A549 (cell line): ENCODE measurements around the gene STAT4. TPM values are rescaled to one million over a fixed set of nuclear protein-coding genes. Genes with fewer than 3 reads are reported as not detected.

ENCODE experiments used
- ATAC-seq, 2 experiments: fragments of 200-7000 bp in 1 of 2; fragments of >200 bp in 1 of 2; cut with Nextera tagmentation in 1 of 2; cut with Tn5 transposase in 1 of 2; 3 replicates each; pipeline versions ENCODE4 v1.8.0 to v1.9.1; 2018 to 2020; ENCODE audit warnings: mild to moderate bottlenecking in 1 of 2, moderate library complexity in 1 of 2
- CTCF ChIA-PET: fragments of 300-600 bp; sonication (Branson Sonifier 250); formaldehyde crosslinking; extraction: SDS; loops from one replicate; lab custom pipeline; 2021; ENCODE audit warnings: antibody characterized with exemption, inconsistent platforms; lab: Yijun Ruan, JAX
- POLR2A ChIA-PET: fragments of 350-600 bp; formaldehyde crosslinking; extraction: SDS; loops from one replicate; lab custom pipeline; 2021; ENCODE audit warnings: antibody characterized with exemption, inconsistent platforms; lab: Yijun Ruan, JAX
- DNase-seq, 2 experiments: peaks; one replicate each; pipeline versions ENCODE4 v3.0.0 to v3.0.0-alpha.2; 2011 to 2016; ENCODE audit warnings: low read depth in 1 of 2, low spot score in 1 of 2
- FAIRE-seq: peaks from 2 replicates; lab custom pipeline; 2011; peaks lifted over from hg19 to GRCh38; lab: Jason Lieb, UNC
- H3K27ac ChIP-seq, 2 experiments: fragments of >200 bp; sonication (Bioruptor Twin); formaldehyde crosslinking; 3 replicates each; pipeline ENCODE4 v1.5.1; 2016 to 2017
- H3K4me1 ChIP-seq: fragments of >200 bp; sonication (Bioruptor Twin); formaldehyde crosslinking; 3 replicates; pipeline ENCODE4 v1.6.1; 2016
- H3K4me2 ChIP-seq: fragments of >200 bp; sonication (Bioruptor Twin); formaldehyde crosslinking; 3 replicates; pipeline ENCODE4 v1.6.1; 2016
- H3K4me3 ChIP-seq: fragments of >200 bp; sonication (Bioruptor Twin); formaldehyde crosslinking; 3 replicates; pipeline ENCODE4 v1.5.1; 2016
- H3K9me3 ChIP-seq: fragments of >200 bp; sonication (Bioruptor Twin); formaldehyde crosslinking; 3 replicates; pipeline ENCODE4 v1.6.1; 2016
- BHLHE40 ChIP-seq: IDR thresholded peaks from 2 replicates; pipeline ENCODE4 v1.6.1; 2012; ENCODE audit warnings: low read depth, low read length, inconsistent platforms
- CBX2 ChIP-seq: fragments of 200-600 bp; sonication (generic); IDR thresholded peaks from 2 replicates; pipeline ENCODE4 v1.6.1; 2016; ENCODE audit warnings: low read depth, mild to moderate bottlenecking, borderline replicate concordance
- CEBPB ChIP-seq, 2 experiments: fragments of >200 bp in 1 of 2; sonication (Bioruptor Twin) in 1 of 2; formaldehyde crosslinking in 1 of 2; IDR thresholded peaks; 2 replicates each; pipeline ENCODE4 v1.6.1; 2012 to 2016
- CTCF ChIP-seq: fragments of >200 bp; sonication (Bioruptor Twin); formaldehyde crosslinking; IDR thresholded peaks from 3 replicates; pipeline ENCODE4 v1.5.1; 2016
- EHF ChIP-seq: fragments of 250-450 bp; sonication (Bioruptor Pico); IDR thresholded peaks from 2 replicates; pipeline ENCODE4 v1.5.0; 2020; ENCODE audit warnings: mild to moderate bottlenecking
- ELK1 ChIP-seq: fragments of 150-350 bp; IDR thresholded peaks from 2 replicates; pipeline ENCODE4 v1.6.1; 2014; ENCODE audit warnings: low read depth, mild to moderate bottlenecking, low read length
- HEYL ChIP-seq: fragments of 250-450 bp; sonication (Bioruptor Pico); IDR thresholded peaks from 2 replicates; pipeline ENCODE4 v1.8.0; 2021; ENCODE audit warnings: mild to moderate bottlenecking, moderate library complexity
- HMGXB4 ChIP-seq: fragments of 250-450 bp; sonication (Bioruptor Pico); IDR thresholded peaks from 2 replicates; pipeline ENCODE4 v1.5.0; 2021; ENCODE audit warnings: mild to moderate bottlenecking, moderate library complexity, borderline replicate concordance
- HOXA7 ChIP-seq: fragments of 250-450 bp; sonication (Bioruptor Pico); IDR thresholded peaks from 2 replicates; pipeline ENCODE4 v1.5.0; 2020; ENCODE audit warnings: mild to moderate bottlenecking, moderate library complexity
- HOXB5 ChIP-seq: fragments of 250-450 bp; sonication (Bioruptor Pico); IDR thresholded peaks from 2 replicates; pipeline ENCODE4 v1.5.0; 2020; ENCODE audit warnings: mild to moderate bottlenecking, moderate library complexity
- JUN ChIP-seq, 2 experiments: fragments of >200 bp; sonication (Bioruptor Twin); formaldehyde crosslinking; IDR thresholded peaks; 2 replicates in 1 of 2; 3 replicates in 1 of 2; pipeline ENCODE4 v1.6.1; 2016 to 2017
- JUNB ChIP-seq: fragments of >200 bp; sonication (Bioruptor Twin); formaldehyde crosslinking; IDR thresholded peaks from 2 replicates; pipeline ENCODE4 v1.6.1; 2016
- KDM1A ChIP-seq: fragments of 200-600 bp; sonication (generic); IDR thresholded peaks from 2 replicates; pipeline ENCODE4 v1.6.1; 2016; ENCODE audit warnings: low read depth, mild to moderate bottlenecking
- MAX ChIP-seq: IDR thresholded peaks from 2 replicates; pipeline ENCODE4 v1.6.1; 2012
- PBX3 ChIP-seq: IDR thresholded peaks from 2 replicates; pipeline ENCODE4 v1.6.1; 2012
- POLR2A ChIP-seq: IDR thresholded peaks from 2 replicates; pipeline ENCODE4 v1.6.1; 2012; ENCODE audit warnings: mild to moderate bottlenecking, low read length
- POLR2AphosphoS2 ChIP-seq: conservative IDR thresholded peaks from 2 replicates; pipeline ENCODE4 v1.6.1; 2012; ENCODE audit warnings: low read length, improper control_type of control experiment, inconsistent platforms
- RARB ChIP-seq: fragments of 250-450 bp; sonication (Bioruptor Pico); IDR thresholded peaks from 2 replicates; pipeline ENCODE4 v1.8.0; 2021; ENCODE audit warnings: mild to moderate bottlenecking, moderate library complexity
- SREBF2 ChIP-seq: fragments of 450-650 bp; IDR thresholded peaks from 2 replicates; pipeline ENCODE4 v1.6.1; 2014; ENCODE audit warnings: mild to moderate bottlenecking, moderate library complexity
- TFCP2L1 ChIP-seq: fragments of 250-450 bp; sonication (Bioruptor Pico); IDR thresholded peaks from 2 replicates; pipeline ENCODE4 v1.5.0; 2021; ENCODE audit warnings: mild to moderate bottlenecking
- ZFP36 ChIP-seq: fragments of 450-650 bp; IDR thresholded peaks from 2 replicates; pipeline ENCODE4 v1.6.1; 2014; ENCODE audit warnings: borderline replicate concordance; ENCODE audit not compliant: partially characterized antibody
- ZNF302 ChIP-seq: fragments of 250-450 bp; sonication (Bioruptor Pico); IDR thresholded peaks from 2 replicates; pipeline ENCODE4 v1.9.0; 2021; ENCODE audit warnings: inconsistent platforms, mild to moderate bottlenecking, moderate library complexity
- WGBS: methylation state at CpG from one replicate; pipeline ENCODE4 v1.1.6; 2017; ENCODE audit errors: missing lambda C conversion rate; 5-methylcytosine and 5-hydroxymethylcytosine counted together
- polyA plus RNA-seq, 4 experiments: library from polyadenylated mRNA; depleted of rRNA in 3 of 4; stranded (reverse); fragments of >200 nt; fragmentation: RNase III in 1 of 4; extraction: RNeasy Plus Mini Kit Qiagen cat#74134 plus additional on column Dnase treatment in 1 of 4; gene quantifications; 2 replicates in 3 of 4; 3 replicates in 1 of 4; pipeline ENCODE4 v1.2.3, GENCODE V29; 2011 to 2017

STAT4 gene
- polyA plus RNA-seq, 2 of the 4 experiments (the other 2 are of a cell fraction) = 11.6 to 34.4 TPM

GRCh38 chr2:191187105-191187829 lies 36.5 kb upstream of the STAT4 start:
- TF ChIP-seq HOXB5 (no peak), BHLHE40 (no peak), POLR2AphosphoS2 (no peak), KDM1A (no peak)
- TF ChIP-seq, all 56 proteins: peak for 0
- 0 out of 3 replicates have a peak, but pooled peaks cover 3% of the 10 kb centered on the region for H3K9me3 ChIP-seq
- POLR2A ChIA-PET = no interaction called here
- no peak overlapping the region; a peak in 1 of 6 replicates for H3K27ac ChIP-seq
- CTCF ChIA-PET = interaction anchor here (0.8 kb wide), 1 partner anchor 315 kb away, joined by 3 read pairs; no protein-coding TSS in a partner anchor
- peaks cover 16% of the 10 kb centered on the region; the same call in 2 of the 3 replicates for H3K4me1 ChIP-seq
- ATAC-seq (no peak), FAIRE-seq (no peak), DNase-seq (no peak)
- no peak overlapping the region for H3K4me3 ChIP-seq
- WGBS = 65% methylated on average over 9 of the region's 9 CpGs
- H3K4me2 ChIP-seq = peak overlapping the region; percentile 25; the same call in 2 of the 3 replicates

- CTCF ChIA-PET = interaction anchor here (1.6 kb wide), 1 partner anchor 33 kb away, joined by 4 read pairs; no protein-coding TSS in a partner anchor
- FAIRE-seq (no peak), ATAC-seq (no peak), DNase-seq (no peak)
- Histone ChIP-seq H3K4me1 (peaks cover 34% of the 10 kb centered on the region), H3K4me2 (no peak overlapping the region), H3K4me3 (no peak overlapping the region), H3K27ac (peak overlapping the region in 1 of 2 experiments; percentile 56; a peak in 3 of 6 replicates), H3K9me3 (no peaks in the 10 kb centered on the region)
- no peak for TF ChIP-seq HMGXB4
- TF ChIP-seq EHF = no peak
- no peak for TF ChIP-seq MAX
- TF ChIP-seq ZNF302 (CRISPR knock-in tag) = no peak
- TF ChIP-seq RARB (CRISPR knock-in tag) = no peak
- no peak for TF ChIP-seq SREBF2
- POLR2A ChIA-PET = no interaction called here
- WGBS = 65% methylated on average over 2 of the region's 2 CpGs
Observed at GRCh38 chr2:191184457-191184856, 33.7 kb upstream of the STAT4 start.

GRCh38 chr2:191183516-191183915 lies 32.7 kb upstream of the STAT4 start:
- CTCF ChIA-PET = interaction anchor here (1.0 to 1.6 kb wide), 4 partner anchors 10 to 34 kb away, joined by 3 to 4 read pairs (median 3); no protein-coding TSS in a partner anchor
- ATAC-seq (no peak), DNase-seq (no peak), FAIRE-seq (no peak)
- peak overlapping the region; percentile 6 to 77; a peak in 4 of 6 replicates for H3K27ac ChIP-seq
- H3K4me3 ChIP-seq = no peak overlapping the region
- no peaks in the 10 kb centered on the region for H3K9me3 ChIP-seq
- POLR2A ChIA-PET = no interaction called here
- H3K4me1 ChIP-seq = peaks cover 39% of the 10 kb centered on the region
- H3K4me2 ChIP-seq = no peak overlapping the region
- TF ChIP-seq ELK1 = no peak
- no peak for TF ChIP-seq TFCP2L1 (CRISPR knock-in tag)
- TF ChIP-seq POLR2A = no peak
- TF ChIP-seq ZNF302 (CRISPR knock-in tag) = no peak
- no peak for TF ChIP-seq POLR2AphosphoS2
- no peak for TF ChIP-seq CTCF
- TF ChIP-seq HOXB5 = no peak
- TF ChIP-seq CBX2 = no peak
- TF ChIP-seq ZFP36 = no peak
- no peak for TF ChIP-seq RARB (CRISPR knock-in tag)
- TF ChIP-seq PBX3 = no peak
- no peak for TF ChIP-seq HOXA7 (CRISPR knock-in tag)
- TF ChIP-seq JUNB = no peak
- no peak for TF ChIP-seq HEYL (CRISPR knock-in tag)
- no peak for TF ChIP-seq JUN (IDR thresholded peaks at IDR 0.05)
- TF ChIP-seq HMGXB4 = no peak
- TF ChIP-seq CEBPB (IDR thresholded peaks at IDR 0.05) = no peak
